Glomerular endothelial cell (primary cell): ENCODE data around the gene NT5C1A. TPM values are rescaled to one million over a fixed set of nuclear protein-coding genes. Genes with fewer than 3 reads are reported as not detected.

Experiments used
- DNase-seq: peaks from one replicate; pipeline ENCODE4 v3.0.0-alpha.2; 2011; ENCODE audit warnings: low read depth, low spot score; ENCODE audit errors: extremely low read depth
- total RNA-seq: library from RNA; depleted of rRNA; stranded (reverse); fragments of >200 nt; gene quantifications from 2 replicates; pipeline ENCODE4 v1.2.3, GENCODE V29; 2015

NT5C1A gene
- total RNA-seq, 1 donor from 2014 or later = not detected

- DNase-seq = no peak
Measured at GRCh38 chr1:39639305-39640130, 32.4 kb downstream of the NT5C1A start, which contains the start of gene HEYL. HEYL (minus strand) TSS chr1:39639643; CDS start chr1:39639625, 18 bp downstream.

GRCh38 chr1:39638965-39639304, 33.0 kb downstream of the NT5C1A start:
- DNase-seq = no peak

GRCh38 chr1:39637361-39637760, 34.5 kb downstream of the NT5C1A start:
- no peak for DNase-seq

- DNase-seq = no peak
Measured at GRCh38 chr1:39635871-39636210, 36.1 kb downstream of the NT5C1A start.

GRCh38 chr1:39635205-39635870, 36.6 kb downstream of the NT5C1A start:
- no peak for DNase-seq

GRCh38 chr1:39633422-39633821, 38.5 kb downstream of the NT5C1A start:
- DNase-seq = no peak

- DNase-seq = no peak
Measured at GRCh38 chr1:39632682-39633417, 39.1 kb downstream of the NT5C1A start.

- DNase-seq = no peak
Measured at GRCh38 chr1:39632323-39632681, 39.6 kb downstream of the NT5C1A start.

GRCh38 chr1:39631361-39632322, 40.3 kb downstream of the NT5C1A start:
- DNase-seq = no peak

- no peak for DNase-seq
Measured at GRCh38 chr1:39628807-39629350, 43.0 kb downstream of the NT5C1A start.

- DNase-seq = no peak
Measured at GRCh38 chr1:39626646-39627045, 45.3 kb downstream of the NT5C1A start.

GRCh38 chr1:39625462-39626273, 46.2 kb downstream of the NT5C1A start:
- no peak for DNase-seq

- DNase-seq = no peak
Measured at GRCh38 chr1:39625009-39625408, 46.9 kb downstream of the NT5C1A start.

- no peak for DNase-seq
Measured at GRCh38 chr1:39623053-39623452, 48.9 kb downstream of the NT5C1A start.

- no peak for DNase-seq
Measured at GRCh38 chr1:39622427-39622826, 49.5 kb downstream of the NT5C1A start.

GRCh38 chr1:39620659-39621165, 51.2 kb downstream of the NT5C1A start:
- no peak for DNase-seq

GRCh38 chr1:39617488-39618049, 54.3 kb downstream of the NT5C1A start:
- DNase-seq = no peak

GRCh38 chr1:39615086-39615673, 56.7 kb downstream of the NT5C1A start:
- no peak for DNase-seq

GRCh38 chr1:39614488-39614887, 57.4 kb downstream of the NT5C1A start:
- DNase-seq = no peak
